OCI-LY1 (cell line): ENCODE data around the gene FRMD3.

ENCODE experiments used
- H2AFZ ChIP-seq: fragments of 200-600 bp; sonication (generic), shearing (Covaris generic); 2 replicates; pipeline ENCODE4 v1.6.0; 2014; ENCODE audit warnings: antibody characterized with exemption, mild to moderate bottlenecking, low read length
- H3F3A ChIP-seq: fragments of 200-600 bp; sonication (generic), shearing (Covaris generic); 2 replicates; pipeline ENCODE4 v1.6.0; 2014; ENCODE audit warnings: mild to moderate bottlenecking, antibody characterized with exemption, low read length, moderate library complexity; ENCODE audit not compliant: insufficient read depth
- H3K27ac ChIP-seq: fragments of 200-600 bp; sonication (generic); 2 replicates; pipeline ENCODE4 v1.5.1; 2014; ENCODE audit warnings: low read length, mixed run types, mild to moderate bottlenecking, low read depth; ENCODE audit not compliant: poor library complexity, severe bottlenecking
- H3K27me3 ChIP-seq: fragments of 200-600 bp; sonication (generic); 2 replicates; pipeline ENCODE4 v1.6.0; 2014; ENCODE audit warnings: antibody characterized with exemption, mild to moderate bottlenecking, low read length, moderate library complexity; ENCODE audit not compliant: insufficient read depth
- H3K36me3 ChIP-seq: fragments of 200-600 bp; sonication (generic); 2 replicates; pipeline ENCODE4 v1.6.1; 2014; ENCODE audit warnings: mild to moderate bottlenecking, antibody characterized with exemption, low read length, moderate library complexity, mixed read lengths; ENCODE audit not compliant: insufficient read depth
- H3K4me1 ChIP-seq: fragments of 200-600 bp; sonication (generic); 2 replicates; pipeline ENCODE4 v1.5.1; 2014; ENCODE audit warnings: mild to moderate bottlenecking, low read length, moderate library complexity; ENCODE audit not compliant: insufficient read depth, severe bottlenecking
- H3K4me2 ChIP-seq: fragments of 200-600 bp; sonication (generic), shearing (Covaris generic); 2 replicates; pipeline ENCODE4 v1.6.1; 2014; ENCODE audit warnings: low read length
- H3K4me3 ChIP-seq: fragments of 200-600 bp; sonication (generic); 2 replicates; pipeline ENCODE4 v1.5.1; 2014; ENCODE audit warnings: low read length, low read depth, mild to moderate bottlenecking, mixed read lengths; ENCODE audit not compliant: poor library complexity, severe bottlenecking
- H3K79me2 ChIP-seq: fragments of 200-600 bp; shearing (Covaris generic); 2 replicates; pipeline ENCODE4 v1.6.1; 2016; ENCODE audit warnings: mixed run types, low read length, mixed read lengths; ENCODE audit not compliant: insufficient read depth
- H3K9ac ChIP-seq: fragments of 200-600 bp; sonication (generic), shearing (Covaris generic); 2 replicates; pipeline ENCODE4 v1.6.1; 2014; ENCODE audit warnings: mild to moderate bottlenecking, low read length, mixed read lengths
- H3K9me2 ChIP-seq: fragments of 200-600 bp; sonication (generic), shearing (Covaris generic); 2 replicates; pipeline ENCODE4 v1.6.1; 2014; ENCODE audit warnings: low read depth, mild to moderate bottlenecking, low read length, mixed read lengths
- H3K9me3 ChIP-seq: fragments of 200-600 bp; shearing (Covaris generic); 2 replicates; pipeline ENCODE4 v1.6.1; 2014; ENCODE audit warnings: low read length, mixed read lengths
- H4K20me1 ChIP-seq: fragments of 200-600 bp; sonication (generic), shearing (Covaris generic); 2 replicates; pipeline ENCODE4 v1.6.0; 2016; ENCODE audit warnings: mild to moderate bottlenecking, low read length; ENCODE audit not compliant: insufficient read depth
- CTCF ChIP-seq: fragments of 200-600 bp; sonication (generic), shearing (Covaris generic); IDR thresholded peaks from 2 replicates; pipeline ENCODE4 v1.5.1; 2017; ENCODE audit warnings: mild to moderate bottlenecking, antibody characterized with exemption, low read length, moderate library complexity, mixed read lengths
- EZH2 ChIP-seq: fragments of 200-600 bp; sonication (generic), shearing (Covaris generic); IDR thresholded peaks from 2 replicates; pipeline ENCODE4 v1.8.0; 2017; ENCODE audit warnings: borderline replicate concordance, mixed run types, mild to moderate bottlenecking, antibody characterized with exemption, low read length, moderate library complexity, mixed read lengths

Gene FRMD3

DNA sequence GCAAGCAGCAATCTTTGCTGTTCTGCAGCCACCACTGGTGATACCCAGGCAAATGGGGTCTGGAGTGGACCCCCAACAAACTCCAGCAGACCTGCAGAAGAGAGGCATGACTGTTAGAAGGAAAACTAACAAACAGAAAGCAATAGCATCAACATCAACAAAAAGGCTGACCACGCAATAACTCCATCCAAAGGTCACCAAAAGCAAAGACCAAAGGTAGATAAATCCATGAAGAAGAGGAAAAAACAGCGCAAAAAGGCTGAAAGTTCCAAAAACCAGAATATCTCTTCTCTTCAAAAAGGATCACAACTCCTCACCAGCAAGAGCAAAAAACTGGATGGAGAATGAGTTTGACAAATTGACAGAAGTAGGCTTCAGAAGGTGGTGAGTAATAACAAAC lies 23.4 kb downstream of the FRMD3 start:
- Histone ChIP-seq H3K4me2 (no peak overlapping the region), H3K27me3 (no peaks in the 10 kb centered on the region), H3K9me2 (no peaks in the 10 kb centered on the region), H3K9ac (no peak overlapping the region), H3K27ac (no peak overlapping the region), H3K4me1 (no peaks in the 10 kb centered on the region), H3K4me3 (no peak overlapping the region), H3K9me3 (no peaks in the 10 kb centered on the region), H3F3A (no peaks in the 10 kb centered on the region), H2AFZ (no peak overlapping the region), H4K20me1 (no peaks in the 10 kb centered on the region), H3K79me2 (no peaks in the 10 kb centered on the region), H3K36me3 (no peaks in the 10 kb centered on the region)
- TF ChIP-seq EZH2 (no peak), CTCF (no peak)

- Histone ChIP-seq H3K27ac (no peak overlapping the region), H3K9me3 (no peaks in the 10 kb centered on the region), H3K4me1 (no peaks in the 10 kb centered on the region)
Measured at GRCh38 chr9:83512621-83513020, 25.6 kb downstream of the FRMD3 start.

GRCh38 chr9:83511051-83511450 lies 27.1 kb downstream of the FRMD3 start:
- no peaks in the 10 kb centered on the region for H3K4me1 ChIP-seq
- H3K9me3 ChIP-seq: no peaks in the 10 kb centered on the region
- H3K4me3 ChIP-seq: no peak overlapping the region
- H3K9me2 ChIP-seq: no peaks in the 10 kb centered on the region
- no peaks in the 10 kb centered on the region for H4K20me1 ChIP-seq
- no peaks in the 10 kb centered on the region for H3K79me2 ChIP-seq
- H3K27ac ChIP-seq: no peak overlapping the region
- TF ChIP-seq CTCF (no peak), EZH2 (no peak)
- no peaks in the 10 kb centered on the region for H3K36me3 ChIP-seq
- H3F3A ChIP-seq: no peaks in the 10 kb centered on the region
- H3K27me3 ChIP-seq: no peaks in the 10 kb centered on the region
- no peak overlapping the region for H3K9ac ChIP-seq
- no peak overlapping the region for H3K4me2 ChIP-seq
- H2AFZ ChIP-seq: no peak overlapping the region

More at GRCh38 chr9:83512621-83513020, 25.6 kb downstream of the FRMD3 start:
- Histone ChIP-seq H3K9ac (no peak overlapping the region), H3K4me3 (no peak overlapping the region), H3F3A (no peaks in the 10 kb centered on the region), H3K4me2 (no peak overlapping the region), H3K9me2 (no peaks in the 10 kb centered on the region), H3K79me2 (no peaks in the 10 kb centered on the region), H3K36me3 (no peaks in the 10 kb centered on the region), H3K27me3 (no peaks in the 10 kb centered on the region), H4K20me1 (no peaks in the 10 kb centered on the region), H2AFZ (no peak overlapping the region)
- TF ChIP-seq EZH2 (no peak), CTCF (no peak)
